ENCODE measurements around the gene ZP2.

ZP2 gene

DNA sequence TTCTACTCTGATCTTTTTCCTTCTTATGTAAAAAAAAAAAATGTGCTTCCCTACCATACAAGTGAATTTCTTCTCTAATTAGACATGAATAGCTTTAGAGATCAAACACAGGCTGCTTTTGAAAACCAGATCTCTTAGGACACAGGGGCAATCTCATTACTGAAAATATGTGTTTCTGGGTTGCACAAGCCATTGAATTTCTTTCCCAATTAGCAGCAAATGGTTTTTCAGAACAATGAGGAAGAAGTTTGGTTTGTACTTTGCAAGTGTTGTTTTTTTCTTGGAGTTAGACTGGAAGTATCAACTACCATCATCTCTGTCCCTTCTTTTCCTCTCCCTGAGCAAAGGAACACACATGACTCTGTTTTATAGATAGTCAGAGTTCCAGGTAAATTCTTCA lies 16.5 kb upstream of the ZP2 start:
- TF ChIP-seq ZFX (IDR thresholded peaks at IDR 0.05; ENCODE audit: borderline replicate concordance), result no peak
- TF ChIP-seq, protein P1, sequence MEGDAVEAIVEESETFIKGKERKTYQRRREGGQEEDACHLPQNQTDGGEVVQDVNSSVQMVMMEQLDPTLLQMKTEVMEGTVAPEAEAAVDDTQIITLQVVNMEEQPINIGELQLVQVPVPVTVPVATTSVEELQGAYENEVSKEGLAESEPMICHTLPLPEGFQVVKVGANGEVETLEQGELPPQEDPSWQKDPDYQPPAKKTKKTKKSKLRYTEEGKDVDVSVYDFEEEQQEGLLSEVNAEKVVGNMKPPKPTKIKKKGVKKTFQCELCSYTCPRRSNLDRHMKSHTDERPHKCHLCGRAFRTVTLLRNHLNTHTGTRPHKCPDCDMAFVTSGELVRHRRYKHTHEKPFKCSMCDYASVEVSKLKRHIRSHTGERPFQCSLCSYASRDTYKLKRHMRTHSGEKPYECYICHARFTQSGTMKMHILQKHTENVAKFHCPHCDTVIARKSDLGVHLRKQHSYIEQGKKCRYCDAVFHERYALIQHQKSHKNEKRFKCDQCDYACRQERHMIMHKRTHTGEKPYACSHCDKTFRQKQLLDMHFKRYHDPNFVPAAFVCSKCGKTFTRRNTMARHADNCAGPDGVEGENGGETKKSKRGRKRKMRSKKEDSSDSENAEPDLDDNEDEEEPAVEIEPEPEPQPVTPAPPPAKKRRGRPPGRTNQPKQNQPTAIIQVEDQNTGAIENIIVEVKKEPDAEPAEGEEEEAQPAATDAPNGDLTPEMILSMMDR (IDR thresholded peaks at IDR 0.05), result no peak
- no peak overlapping the region for H3K27ac ChIP-seq

DNA sequence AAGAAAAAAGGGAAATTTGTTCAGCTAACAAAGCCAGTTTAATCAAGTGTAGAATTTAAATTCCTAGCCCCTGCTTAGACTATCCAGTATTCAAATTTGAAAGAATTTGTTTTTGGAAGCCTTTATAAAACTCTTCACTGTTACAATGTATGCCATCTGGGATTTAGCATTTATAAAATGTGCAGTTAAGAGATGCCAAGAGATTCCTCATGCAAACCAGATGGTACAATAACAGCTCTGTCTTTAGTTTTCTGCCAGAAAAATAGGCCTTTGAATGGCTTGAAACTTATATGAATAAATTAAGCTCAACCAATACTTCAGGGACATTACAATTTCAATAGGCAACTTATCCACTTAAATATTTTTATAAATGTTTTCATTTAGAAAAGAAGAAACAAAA lies 15.4 kb upstream of the ZP2 start:
- TF ChIP-seq, protein P1 (IDR thresholded peaks at IDR 0.05), result no peak
- TF ChIP-seq ZFX (IDR thresholded peaks at IDR 0.05; ENCODE audit: borderline replicate concordance), result no peak
- H3K27ac ChIP-seq, result no peak overlapping the region

DNA sequence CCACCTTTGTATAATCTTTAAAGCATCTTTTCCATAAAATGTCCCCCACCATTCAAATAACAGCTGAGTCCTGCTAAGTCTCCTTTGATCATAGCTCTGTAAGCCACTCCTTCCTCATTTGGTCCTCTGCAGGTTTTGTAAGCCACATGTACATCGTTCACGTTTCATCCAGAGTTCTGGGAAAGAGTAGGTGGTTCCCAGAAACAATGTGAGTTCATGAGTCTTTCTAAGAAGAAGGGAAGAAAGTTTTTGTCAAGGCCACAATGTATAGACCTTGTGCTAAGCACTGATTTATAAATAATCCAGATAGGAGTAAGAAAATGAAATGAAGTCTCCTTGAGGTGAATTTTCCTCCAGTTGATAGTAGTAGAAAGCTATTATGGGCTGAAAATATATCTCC lies 13.4 kb upstream of the ZP2 start:
- no peak for TF ChIP-seq ZFX (IDR thresholded peaks at IDR 0.05; ENCODE audit: borderline replicate concordance)
- TF ChIP-seq, protein P1 (IDR thresholded peaks at IDR 0.05), result no peak
- H3K27ac ChIP-seq, result no peak overlapping the region

DNA sequence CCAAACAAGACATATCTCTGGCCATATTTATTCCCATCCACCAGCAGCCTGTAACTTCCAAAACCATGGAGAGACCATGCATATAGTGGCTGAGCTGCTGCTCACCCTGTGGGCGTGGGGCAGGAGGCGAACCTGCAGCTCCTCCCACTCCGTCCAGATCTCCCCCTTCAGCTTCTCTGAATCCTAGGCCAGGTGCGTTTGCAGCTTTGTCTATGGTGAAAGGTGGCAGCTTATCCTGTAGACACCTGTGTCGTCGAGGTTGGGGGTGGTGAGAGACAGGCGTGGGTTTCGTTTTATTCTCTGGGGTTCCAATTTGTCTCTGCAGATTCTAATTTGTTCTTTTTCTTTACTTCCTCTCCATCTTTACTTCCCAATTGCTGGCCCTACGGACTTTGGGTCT lies 12.4 kb upstream of the ZP2 start:
- TF ChIP-seq ZFX (IDR thresholded peaks at IDR 0.05; ENCODE audit: borderline replicate concordance), result no peak
- TF ChIP-seq, protein P1 (IDR thresholded peaks at IDR 0.05), result no peak
- 0 out of 2 replicates have a peak overlapping the region, but pooled peaks have one; percentile 71 for H3K27ac ChIP-seq

DNA sequence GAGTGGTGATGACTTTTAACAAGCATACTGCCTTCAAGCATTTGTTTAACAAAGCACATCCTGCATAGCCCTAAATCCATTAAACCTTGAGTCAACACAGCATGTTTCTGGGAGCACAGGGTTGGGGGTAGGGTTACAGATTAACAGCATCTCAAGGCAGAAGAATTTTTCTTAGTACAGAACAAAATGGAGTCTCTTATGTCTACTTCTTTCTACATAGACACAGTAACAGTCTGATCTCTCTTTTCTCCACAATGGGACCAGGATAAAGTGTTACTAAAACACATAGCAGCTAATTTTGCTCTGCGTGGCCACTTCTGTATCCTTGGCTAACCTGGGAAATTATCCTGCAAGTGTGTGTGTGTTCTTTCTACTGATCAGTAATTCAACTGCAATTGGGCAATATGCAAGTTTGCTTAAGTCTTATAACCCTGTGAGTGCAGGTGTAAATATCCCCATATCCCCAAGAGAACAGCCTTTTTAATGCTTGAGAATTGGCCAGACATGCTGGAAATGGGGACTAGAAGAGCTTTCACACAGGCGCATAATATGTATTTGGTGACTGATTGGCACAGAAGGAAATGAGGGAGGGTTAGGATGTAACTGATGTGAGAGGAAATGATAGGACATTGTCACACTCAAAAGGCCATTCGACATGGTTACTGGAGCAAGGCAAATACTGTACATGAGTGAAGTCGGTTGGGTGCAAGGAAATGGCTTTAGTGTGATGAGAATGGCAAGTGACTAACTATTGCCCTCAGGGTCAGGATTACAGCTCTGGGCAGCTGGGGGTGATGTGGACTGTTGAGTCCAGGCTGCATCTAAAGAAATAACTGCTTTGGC lies 11.3 kb upstream of the ZP2 start:
- TF ChIP-seq ZFX (IDR thresholded peaks at IDR 0.05; ENCODE audit: borderline replicate concordance), result no peak
- TF ChIP-seq, protein P1 (IDR thresholded peaks at IDR 0.05), result no peak
- H3K27ac ChIP-seq, result peak overlapping the region; percentile 71

DNA sequence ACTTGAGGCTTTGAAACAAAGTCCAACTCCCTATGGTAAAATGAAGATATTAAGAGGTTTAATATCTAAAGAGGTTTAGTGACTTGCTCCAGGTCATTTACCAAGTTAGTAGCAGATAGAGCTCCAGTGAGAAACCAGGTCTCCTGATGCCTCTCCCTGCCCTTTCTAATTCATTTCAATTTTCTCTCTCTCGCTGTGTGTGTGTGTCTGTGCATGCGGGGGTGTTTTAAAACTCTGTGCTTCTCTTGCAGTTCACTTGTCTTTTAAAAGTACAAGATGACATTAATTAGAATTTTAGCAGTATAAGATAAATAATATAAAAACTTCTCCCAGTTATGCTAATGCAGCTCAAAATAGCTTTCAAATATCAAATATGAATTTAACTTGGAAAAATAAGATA lies 8.2 kb upstream of the ZP2 start:
- no peak for TF ChIP-seq ZFX (IDR thresholded peaks at IDR 0.05; ENCODE audit: borderline replicate concordance)
- TF ChIP-seq, protein P1 (IDR thresholded peaks at IDR 0.05), result no peak
- no peak overlapping the region for H3K27ac ChIP-seq

DNA sequence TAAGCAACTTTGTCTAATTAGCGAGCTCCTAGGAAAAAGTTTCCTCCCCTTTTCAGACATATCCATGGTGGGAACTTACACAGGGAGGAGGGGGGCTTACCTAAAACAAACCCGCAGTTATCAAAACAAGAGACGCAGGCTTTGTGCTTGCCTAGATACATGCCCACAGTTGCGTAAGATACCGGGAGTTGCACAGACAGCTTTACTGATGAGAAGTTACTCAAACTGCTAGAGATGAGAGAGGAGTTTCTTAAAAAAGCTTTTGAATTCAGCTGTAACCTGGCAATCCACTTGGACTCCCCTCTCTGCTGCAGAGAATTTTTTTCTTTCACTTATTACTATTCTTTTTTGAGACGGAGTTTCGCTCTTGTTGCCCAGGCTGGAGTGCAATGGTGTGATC lies 6.8 kb upstream of the ZP2 start:
- TF ChIP-seq, protein P1 (IDR thresholded peaks at IDR 0.05), result no peak
- no peak for TF ChIP-seq ZFX (IDR thresholded peaks at IDR 0.05; ENCODE audit: borderline replicate concordance)
- no peak overlapping the region for H3K27ac ChIP-seq
